ENCODE data around the gene NDUFAF2.

Gene NDUFAF2

GRCh38 chr5:61162832-61163567, 218.0 kb downstream of the NDUFAF2 start:
- H3K27ac ChIP-seq (replicated peaks; ENCODE audit: low read length) = peak overlapping the region; percentile 67
- peak overlapping the region; percentile 62 to 94 for H3K4me3 ChIP-seq (ENCODE audit: low read length in 2 of 2)
- peaks cover 2 to 4% of the 10 kb centered on the region in 2 donors for H3K4me1 ChIP-seq (ENCODE audit: control insufficient read depth in 2 of 2, insufficient read depth in 1 of 2, low read depth in 1 of 2, low read length in 2 of 2)
- peak overlapping the region; percentile 82 for H2AK5ac ChIP-seq (ENCODE audit: low read depth, low read length)
- H2BK120ac ChIP-seq (ENCODE audit: low read depth, low read length) = no peak overlapping the region
- peak overlapping the region; percentile 52 for H2BK15ac ChIP-seq (ENCODE audit: low read length)
- no CpG with 5 or more reads among the region's 14 CpGs for WGBS, 2 donors (ENCODE audit: extremely low coverage in 2 of 2, insufficient read length in 2 of 2, insufficient replicate concordance in 1 of 2)
- H3K9me3 ChIP-seq (replicated peaks in 1 of 2; ENCODE audit: control insufficient read depth in 2 of 2, insufficient read depth in 1 of 2, low read depth in 1 of 2, low read length in 2 of 2) = peaks cover 0 to 14% of the 10 kb centered on the region in 2 donors
- H3K4ac ChIP-seq (ENCODE audit: low read length) = no peak overlapping the region
- peaks cover 3 to 38% of the 10 kb centered on the region in 2 donors for H3K36me3 ChIP-seq (replicated peaks in 1 of 2; ENCODE audit: control insufficient read depth in 2 of 2, insufficient read depth in 2 of 2, low read length in 2 of 2)
- H3K27me3 ChIP-seq (ENCODE audit: control insufficient read depth in 3 of 3, insufficient read depth in 3 of 3, low read depth in 1 of 3, low read length in 3 of 3) = no peaks in the 10 kb centered on the region
- no peak overlapping the region for H2BK12ac ChIP-seq (ENCODE audit: low read length)
- DNase-seq (ENCODE audit: low spot score) = no peak
- peak overlapping the region; percentile 96 for H3K9ac ChIP-seq (ENCODE audit: low read depth, low read length, poor library complexity)
- peak overlapping the region; percentile 84 for H4K8ac ChIP-seq (ENCODE audit: low read depth, low read length)
- peak overlapping the region; percentile 95 for H3K14ac ChIP-seq (ENCODE audit: low read length)
- no peak overlapping the region for H4K91ac ChIP-seq (ENCODE audit: low read depth, low read length, poor library complexity)
- H3K4me2 ChIP-seq (ENCODE audit: insufficient read depth, low read length, poor library complexity, severe bottlenecking) = peak overlapping the region; percentile 73
- peak overlapping the region; percentile 97 for H2AFZ ChIP-seq (ENCODE audit: low read length)
- peaks cover 8% of the 10 kb centered on the region for H3K79me1 ChIP-seq (ENCODE audit: low read depth, low read length)
- H2BK5ac ChIP-seq (ENCODE audit: low read length) = peak overlapping the region; percentile 67
- peak overlapping the region; percentile 90 for H3K23ac ChIP-seq (ENCODE audit: low read depth, low read length, poor library complexity)
- peak overlapping the region; percentile 98 for H3K18ac ChIP-seq (ENCODE audit: low read length)

- Histone ChIP-seq H3K27me3 (ENCODE audit: control insufficient read depth in 3 of 3, insufficient read depth in 3 of 3, low read depth in 1 of 3, low read length in 3 of 3) (no peaks in the 10 kb centered on the region), H3K79me1 (ENCODE audit: low read depth, low read length) (peaks cover 8% of the 10 kb centered on the region), H3K4me3 (ENCODE audit: low read length in 2 of 2) (peak overlapping the region in 1 of 2 donors; percentile 62), H3K9me3 (replicated peaks in 1 of 2; ENCODE audit: control insufficient read depth in 2 of 2, insufficient read depth in 1 of 2, low read depth in 1 of 2, low read length in 2 of 2) (peaks cover 0 to 14% of the 10 kb centered on the region in 2 donors), H2AK5ac (ENCODE audit: low read depth, low read length) (no peak overlapping the region), H2BK12ac (ENCODE audit: low read length) (no peak overlapping the region), H3K18ac (ENCODE audit: low read length) (no peak overlapping the region), H3K23ac (ENCODE audit: low read depth, low read length, poor library complexity) (no peak overlapping the region), H3K36me3 (replicated peaks in 1 of 2; ENCODE audit: control insufficient read depth in 2 of 2, insufficient read depth in 2 of 2, low read length in 2 of 2) (peaks cover 3 to 29% of the 10 kb centered on the region in 2 donors), H3K4me1 (ENCODE audit: control insufficient read depth in 2 of 2, insufficient read depth in 1 of 2, low read depth in 1 of 2, low read length in 2 of 2) (peaks cover 2 to 4% of the 10 kb centered on the region in 2 donors), H2BK5ac (ENCODE audit: low read length) (no peak overlapping the region), H4K91ac (ENCODE audit: low read depth, low read length, poor library complexity) (no peak overlapping the region), H3K9ac (ENCODE audit: low read depth, low read length, poor library complexity) (no peak overlapping the region), H2BK120ac (ENCODE audit: low read depth, low read length) (no peak overlapping the region), H3K27ac (replicated peaks; ENCODE audit: low read length) (no peak overlapping the region), H3K4me2 (ENCODE audit: insufficient read depth, low read length, poor library complexity, severe bottlenecking) (no peak overlapping the region), H2AFZ (ENCODE audit: low read length) (no peak overlapping the region), H3K4ac (ENCODE audit: low read length) (no peak overlapping the region), H4K8ac (ENCODE audit: low read depth, low read length) (no peak overlapping the region), H2BK15ac (ENCODE audit: low read length) (no peak overlapping the region), H3K14ac (ENCODE audit: low read length) (no peak overlapping the region)
- no CpG with 5 or more reads among the region's 13 CpGs for WGBS, 2 donors (ENCODE audit: extremely low coverage in 2 of 2, insufficient read length in 2 of 2, insufficient replicate concordance in 1 of 2)
- DNase-seq (ENCODE audit: low spot score) = no peak
Observed at GRCh38 chr5:61163905-61164304, 218.9 kb downstream of the NDUFAF2 start.

GRCh38 chr5:61167382-61167781, 222.4 kb downstream of the NDUFAF2 start:
- Histone ChIP-seq H3K79me1 (ENCODE audit: low read depth, low read length) (peaks cover 2% of the 10 kb centered on the region), H2BK12ac (ENCODE audit: low read length) (no peak overlapping the region), H3K4ac (ENCODE audit: low read length) (no peak overlapping the region), H3K9ac (ENCODE audit: low read depth, low read length, poor library complexity) (no peak overlapping the region), H2AK5ac (ENCODE audit: low read depth, low read length) (no peak overlapping the region), H3K36me3 (replicated peaks in 1 of 2; ENCODE audit: control insufficient read depth in 2 of 2, insufficient read depth in 2 of 2, low read length in 2 of 2) (peaks cover 0 to 6% of the 10 kb centered on the region in 2 donors), H2BK15ac (ENCODE audit: low read length) (no peak overlapping the region), H3K4me1 (ENCODE audit: control insufficient read depth in 2 of 2, insufficient read depth in 1 of 2, low read depth in 1 of 2, low read length in 2 of 2) (no peaks in the 10 kb centered on the region), H3K27ac (replicated peaks; ENCODE audit: low read length) (no peak overlapping the region), H3K27me3 (ENCODE audit: control insufficient read depth in 3 of 3, insufficient read depth in 3 of 3, low read depth in 1 of 3, low read length in 3 of 3) (no peaks in the 10 kb centered on the region), H3K14ac (ENCODE audit: low read length) (no peak overlapping the region), H3K4me3 (ENCODE audit: low read length in 2 of 2) (no peak overlapping the region), H2AFZ (ENCODE audit: low read length) (no peak overlapping the region), H2BK5ac (ENCODE audit: low read length) (no peak overlapping the region), H2BK120ac (ENCODE audit: low read depth, low read length) (no peak overlapping the region), H3K4me2 (ENCODE audit: insufficient read depth, low read length, poor library complexity, severe bottlenecking) (no peak overlapping the region), H3K18ac (ENCODE audit: low read length) (no peak overlapping the region), H3K9me3 (replicated peaks in 1 of 2; ENCODE audit: control insufficient read depth in 2 of 2, insufficient read depth in 1 of 2, low read depth in 1 of 2, low read length in 2 of 2) (peaks cover 0 to 12% of the 10 kb centered on the region in 2 donors), H3K23ac (ENCODE audit: low read depth, low read length, poor library complexity) (no peak overlapping the region), H4K91ac (ENCODE audit: low read depth, low read length, poor library complexity) (no peak overlapping the region), H4K8ac (ENCODE audit: low read depth, low read length) (no peak overlapping the region)
- WGBS, 2 donors (ENCODE audit: extremely low coverage in 2 of 2, insufficient read length in 2 of 2, insufficient replicate concordance in 1 of 2) = no CpG with 5 or more reads among the region's 4 CpGs
- DNase-seq (ENCODE audit: low spot score) = no peak

- no peak overlapping the region for H2BK120ac ChIP-seq (ENCODE audit: low read depth, low read length)
- no peak overlapping the region for H2AFZ ChIP-seq (ENCODE audit: low read length)
- no peak overlapping the region for H3K4me2 ChIP-seq (ENCODE audit: insufficient read depth, low read length, poor library complexity, severe bottlenecking)
- H3K4me1 ChIP-seq (ENCODE audit: control insufficient read depth in 2 of 2, insufficient read depth in 1 of 2, low read depth in 1 of 2, low read length in 2 of 2) = no peaks in the 10 kb centered on the region
- H3K18ac ChIP-seq (ENCODE audit: low read length) = no peak overlapping the region
- H4K91ac ChIP-seq (ENCODE audit: low read depth, low read length, poor library complexity) = no peak overlapping the region
- WGBS, 2 donors (ENCODE audit: extremely low coverage in 2 of 2, insufficient read length in 2 of 2, insufficient replicate concordance in 1 of 2) = 100% methylated on average over 1 of the region's 8 CpGs
- H3K4ac ChIP-seq (ENCODE audit: low read length) = no peak overlapping the region
- H3K23ac ChIP-seq (ENCODE audit: low read depth, low read length, poor library complexity) = no peak overlapping the region
- H3K9ac ChIP-seq (ENCODE audit: low read depth, low read length, poor library complexity) = no peak overlapping the region
- no peak overlapping the region for H2BK12ac ChIP-seq (ENCODE audit: low read length)
- peaks cover 0 to 8% of the 10 kb centered on the region in 2 donors for H3K9me3 ChIP-seq (replicated peaks in 1 of 2; ENCODE audit: control insufficient read depth in 2 of 2, insufficient read depth in 1 of 2, low read depth in 1 of 2, low read length in 2 of 2)
- H3K4me3 ChIP-seq (ENCODE audit: low read length in 2 of 2) = no peak overlapping the region
- no peak overlapping the region for H4K8ac ChIP-seq (ENCODE audit: low read depth, low read length)
- no peak overlapping the region for H2AK5ac ChIP-seq (ENCODE audit: low read depth, low read length)
- no peaks in the 10 kb centered on the region for H3K27me3 ChIP-seq (ENCODE audit: control insufficient read depth in 3 of 3, insufficient read depth in 3 of 3, low read depth in 1 of 3, low read length in 3 of 3)
- H3K36me3 ChIP-seq (replicated peaks in 1 of 2; ENCODE audit: control insufficient read depth in 2 of 2, insufficient read depth in 2 of 2, low read length in 2 of 2) = peaks cover 0 to 5% of the 10 kb centered on the region in 2 donors
- no peak overlapping the region for H3K27ac ChIP-seq (replicated peaks; ENCODE audit: low read length)
- DNase-seq (ENCODE audit: low spot score) = no peak
- no peak overlapping the region for H2BK15ac ChIP-seq (ENCODE audit: low read length)
- no peak overlapping the region for H2BK5ac ChIP-seq (ENCODE audit: low read length)
- no peak overlapping the region for H3K14ac ChIP-seq (ENCODE audit: low read length)
- H3K79me1 ChIP-seq (ENCODE audit: low read depth, low read length) = peaks cover 1% of the 10 kb centered on the region
Observed at GRCh38 chr5:61168951-61169350, 223.9 kb downstream of the NDUFAF2 start.
